H1 (cell line): Measurements from ENCODE around the gene ISOC2. TPM values are rescaled to one million over a fixed set of nuclear protein-coding genes. Genes with fewer than 3 reads are reported as not detected.

Experiments used
- CTCF ChIA-PET: fragments of 300-600 bp; sonication (Branson Sonifier 250); formaldehyde crosslinking; loops from one replicate; lab custom pipeline; 2021; ENCODE audit not compliant: partially characterized antibody; lab: Charles Lee
- POLR2A ChIA-PET: fragments of 300-600 bp; sonication (Branson Sonifier 250); formaldehyde crosslinking; loops from one replicate; lab custom pipeline; 2021; ENCODE audit warnings: inconsistent platforms; ENCODE audit not compliant: partially characterized antibody; lab: Charles Lee
- DNase-seq, 2 experiments: peaks; one replicate each; pipeline versions ENCODE4 v3.0.0 to v3.0.0-alpha.2; 2010 to 2022; ENCODE audit warnings: low spot score in 2 of 2, low read depth in 1 of 2, mixed read lengths in 1 of 2
- FAIRE-seq: peaks from 2 replicates; lab custom pipeline; 2011; peaks lifted over from hg19 to GRCh38; lab: Jason Lieb, UNC
- H2AFZ ChIP-seq: 2 replicates; pipeline ENCODE4 v1.8.1; 2012; ENCODE audit warnings: low read length, inconsistent platforms
- H2AK5ac ChIP-seq: 2 replicates; pipeline ENCODE4 v1.6.1; 2013; ENCODE audit warnings: low read depth, low read length
- H2BK120ac ChIP-seq: replicated peaks from 2 replicates; pipeline ENCODE3; 2013; ENCODE audit warnings: low read depth, low read length, inconsistent platforms
- H2BK12ac ChIP-seq: 2 replicates; pipeline ENCODE4 v1.6.1; 2013; ENCODE audit warnings: low read depth, low read length
- H2BK15ac ChIP-seq: 2 replicates; pipeline ENCODE4 v1.6.1; 2013; ENCODE audit warnings: low read length
- H2BK20ac ChIP-seq: 2 replicates; pipeline ENCODE4 v1.6.1; 2013; ENCODE audit warnings: low read length
- H2BK5ac ChIP-seq: 2 replicates; pipeline ENCODE4 v1.6.1; 2013; ENCODE audit warnings: low read depth, low read length
- H3K14ac ChIP-seq: 2 replicates; pipeline ENCODE4 v1.6.1; 2013; ENCODE audit warnings: inconsistent platforms; ENCODE audit not compliant: insufficient read length
- H3K18ac ChIP-seq: 2 replicates; pipeline ENCODE4 v1.6.1; 2013; ENCODE audit warnings: low read length; ENCODE audit errors: extremely low read depth
- H3K23ac ChIP-seq: 2 replicates; pipeline ENCODE4 v1.6.1; 2013; ENCODE audit warnings: inconsistent platforms; ENCODE audit not compliant: insufficient read length
- H3K23me2 ChIP-seq: 2 replicates; pipeline ENCODE4 v1.6.1; 2013; ENCODE audit warnings: low read depth, low read length
- H3K27ac ChIP-seq: 2 replicates; pipeline ENCODE4 v1.6.1; 2011; ENCODE audit warnings: low read depth, low read length, inconsistent platforms
- H3K27me3 ChIP-seq, 4 experiments: replicated peaks in 1 of 4; 1 replicate in 1 of 4; 2 replicates in 3 of 4; pipeline versions ENCODE4 v1.6.1 to v1.8.1; 2011 to 2013; ENCODE audit warnings: low read length in 3 of 4, mild to moderate bottlenecking in 3 of 4, inconsistent platforms in 2 of 4, mixed read lengths in 2 of 4, moderate library complexity in 1 of 4; ENCODE audit not compliant: control insufficient read depth in 3 of 4, insufficient read depth in 3 of 4; ENCODE audit errors: extremely low read depth in 1 of 4
- H3K36me3 ChIP-seq, 4 experiments: 2 replicates each; pipeline versions ENCODE4 v1.6.1 to v1.8.1; 2011 to 2013; ENCODE audit warnings: mild to moderate bottlenecking in 4 of 4, low read length in 3 of 4, moderate library complexity in 2 of 4, control low read depth in 1 of 4, inconsistent platforms in 1 of 4; ENCODE audit not compliant: insufficient read depth in 4 of 4, control insufficient read depth in 2 of 4
- H3K4ac ChIP-seq: replicated peaks from 2 replicates; pipeline ENCODE3; 2013; ENCODE audit warnings: low read length, low read depth, mixed read lengths, inconsistent platforms; ENCODE audit not compliant: insufficient read length
- H3K4me1 ChIP-seq, 4 experiments: replicated peaks in 1 of 4; 1 replicate in 1 of 4; 2 replicates in 3 of 4; pipeline versions ENCODE4 v1.6.1 to v1.8.1; 2011 to 2013; ENCODE audit warnings: low read length in 3 of 4, inconsistent platforms in 2 of 4, mixed read lengths in 1 of 4; ENCODE audit not compliant: insufficient read depth in 4 of 4, control insufficient read depth in 3 of 4
- H3K4me2 ChIP-seq, 2 experiments: 2 replicates each; pipeline versions ENCODE4 v1.6.1 to v1.8.1; 2011 to 2013; ENCODE audit warnings: low read depth in 2 of 2, low read length in 2 of 2, control low read depth in 1 of 2, inconsistent platforms in 1 of 2, mild to moderate bottlenecking in 1 of 2; ENCODE audit not compliant: insufficient read depth in 1 of 2
- H3K4me3 ChIP-seq, 4 experiments: fragments of 200-600, 300-600 bp in 1 of 4; sonication (generic), shearing (Covaris generic), sonication (Bioruptor Twin) in 1 of 4; 2 replicates each; pipeline versions ENCODE4 v1.5.1 to v1.8.1; 2011 to 2016; ENCODE audit warnings: low read length in 4 of 4, low read depth in 3 of 4, control low read depth in 2 of 4, inconsistent platforms in 2 of 4, mild to moderate bottlenecking in 2 of 4, mixed read lengths in 1 of 4, moderate library complexity in 1 of 4; ENCODE audit not compliant: insufficient read depth in 2 of 4; ENCODE audit errors: extremely low read depth in 1 of 4
- H3K56ac ChIP-seq: replicated peaks from 2 replicates; pipeline ENCODE3; 2013; ENCODE audit warnings: low read depth, mild to moderate bottlenecking, mixed read lengths, low read length, inconsistent platforms; ENCODE audit not compliant: insufficient read length
- H3K79me1 ChIP-seq: 2 replicates; pipeline ENCODE4 v1.6.1; 2013; ENCODE audit warnings: low read depth, low read length, control low read depth
- H3K79me2 ChIP-seq, 2 experiments: 2 replicates each; pipeline versions ENCODE4 v1.6.1 to v1.8.1; 2012 to 2013; ENCODE audit warnings: low read length in 2 of 2, mild to moderate bottlenecking in 2 of 2, inconsistent platforms in 1 of 2; ENCODE audit not compliant: insufficient read depth in 2 of 2, control insufficient read depth in 1 of 2
- H3K9ac ChIP-seq, 4 experiments: replicated peaks in 1 of 4; 1 replicate in 1 of 4; 2 replicates in 3 of 4; pipeline versions ENCODE4 v1.6.1 to v1.8.1; 2011 to 2013; ENCODE audit warnings: low read depth in 3 of 4, low read length in 3 of 4, control low read depth in 2 of 4, mild to moderate bottlenecking in 2 of 4, moderate library complexity in 2 of 4, inconsistent platforms in 1 of 4; ENCODE audit errors: extremely low read depth in 1 of 4
- H3K9me3 ChIP-seq, 2 experiments: 2 replicates each; pipeline versions ENCODE4 v1.6.1 to v1.8.1; 2012 to 2013; ENCODE audit warnings: mild to moderate bottlenecking in 2 of 2, moderate library complexity in 2 of 2, control low read depth in 1 of 2, inconsistent platforms in 1 of 2, low read depth in 1 of 2, low read length in 1 of 2, mixed read lengths in 1 of 2; ENCODE audit not compliant: insufficient read depth in 2 of 2
- H4K20me1 ChIP-seq, 2 experiments: replicated peaks in 1 of 2; 2 replicates each; pipeline versions ENCODE3 to v1.8.1; 2011 to 2013; ENCODE audit warnings: inconsistent platforms in 2 of 2, low read length in 2 of 2, mild to moderate bottlenecking in 1 of 2; ENCODE audit not compliant: insufficient read depth in 2 of 2, control insufficient read depth in 1 of 2
- H4K5ac ChIP-seq: 2 replicates; pipeline ENCODE4 v1.6.1; 2013; ENCODE audit warnings: low read length, low read depth, mixed read lengths, inconsistent platforms; ENCODE audit not compliant: insufficient read length
- H4K8ac ChIP-seq: 2 replicates; pipeline ENCODE4 v1.8.0; 2013; ENCODE audit warnings: mild to moderate bottlenecking, moderate library complexity, low read length, inconsistent platforms; ENCODE audit not compliant: insufficient read depth; ENCODE audit errors: extremely low read depth
- H4K91ac ChIP-seq: replicated peaks from 2 replicates; pipeline ENCODE3; 2013; ENCODE audit warnings: low read length, mixed read lengths, inconsistent platforms; ENCODE audit not compliant: insufficient read length
- BRCA1 ChIP-seq: IDR thresholded peaks from 2 replicates; pipeline ENCODE4 v1.6.1; 2012; ENCODE audit warnings: low read depth, low read length, improper control_type of control experiment
- SIX5 ChIP-seq: IDR thresholded peaks from 2 replicates; pipeline ENCODE4 v1.6.1; 2011; ENCODE audit warnings: mild to moderate bottlenecking, low read depth, low read length
- WGBS, 2 experiments: shearing (Covaris generic) in 1 of 2; methylation state at CpG; one replicate each; pipeline versions ENCODE4 v1.1.6 to v1.1.7; 2013 to 2015; ENCODE audit warnings: low lambda C conversion rate in 2 of 2, mixed read lengths in 2 of 2, inconsistent platforms in 1 of 2, low coverage in 1 of 2, missing lambda C conversion rate in 1 of 2; ENCODE audit not compliant: insufficient replicate concordance in 2 of 2, insufficient coverage in 1 of 2, insufficient read length in 1 of 2; ENCODE audit errors: extremely low coverage in 1 of 2, missing lambda C conversion rate in 1 of 2; 5-methylcytosine and 5-hydroxymethylcytosine counted together
- polyA plus RNA-seq, 7 experiments: library from polyadenylated mRNA; depleted of rRNA in 3 of 7; stranded (reverse) in 5 of 7; unstranded in 2 of 7; fragments of >200 nt in 5 of 7; fragments of 200-250 nt in 2 of 7; gene quantifications; 1 replicate in 5 of 7; 2 replicates in 1 of 7; 4 replicates in 1 of 7; pipeline versions ENCODE4 v1.2.1 to v1.2.3, GENCODE V29; 2011 to 2013; ENCODE audit warnings: missing spikeins in 2 of 7, mixed read lengths in 2 of 7
- total RNA-seq: library from RNA; stranded (reverse); fragmentation: NEBNext Ultra II Directional; extraction: Animal tissue kit (Norgen Biotek cat#: 25700); gene quantifications from 2 replicates; pipeline ENCODE4 v1.2.1, GENCODE V29; 2021

Gene ISOC2
- total and polyA plus RNA-seq, 2 of the 8 experiments (the other 6 are each of a cell fraction or from before 2014, with no cell fraction given), result 96.9 to 152 TPM

GRCh38 chr19:55459551-55459949, 1.9 kb downstream of the ISOC2 start:
- peaks cover 0 to 5% (median 0%) of the 10 kb centered on the region in 4 experiments; a peak in 2 of 8 replicates for H3K36me3 ChIP-seq
- peaks cover 0 to 20% (median 12%) of the 10 kb centered on the region in 4 experiments; a peak in 6 of 7 replicates for H3K4me1 ChIP-seq
- ChIA-PET POLR2A (interaction anchor here (0.7 to 1.6 kb wide), 6 partner anchors 12 to 72 kb away, joined by 3 to 4 read pairs (median 4); partner anchors contain the start of genes SSC5D and ZNF628), CTCF (interaction anchor here (1.1 to 1.7 kb wide), 3 partner anchors 8 to 371 kb away, joined by 4 to 7 read pairs (median 7); no protein-coding TSS in a partner anchor)
- no peak overlapping the region for H3K18ac ChIP-seq
- no peak overlapping the region for H3K56ac ChIP-seq
- H3K79me1 ChIP-seq, result peaks cover 13% of the 10 kb centered on the region
- H4K20me1 ChIP-seq, result peaks cover 2 to 6% of the 10 kb centered on the region in 2 experiments
- H3K27me3 ChIP-seq, result no peaks in the 10 kb centered on the region
- no peak overlapping the region for H2BK20ac ChIP-seq
- no peaks in the 10 kb centered on the region for H3K9me3 ChIP-seq
- H3K9ac ChIP-seq, result no peak overlapping the region
- peaks cover 0 to 13% of the 10 kb centered on the region in 2 experiments; a peak in 2 of 4 replicates for H3K79me2 ChIP-seq
- H3K23ac ChIP-seq, result no peak overlapping the region
- DNase-seq (no peak), FAIRE-seq (no peak)
- no peak overlapping the region for H2BK5ac ChIP-seq
- no peak overlapping the region for H2BK12ac ChIP-seq
- no peak overlapping the region for H3K27ac ChIP-seq
- H3K4ac ChIP-seq, result no peak overlapping the region
- WGBS, 2 experiments, result 78% methylated on average over 7 of the region's 8 CpGs; no CpG with 5 or more reads in 1 of the 2 experiments
- H2BK15ac ChIP-seq, result no peak overlapping the region
- no peak overlapping the region for H2AK5ac ChIP-seq
- H3K4me3 ChIP-seq, result no peak overlapping the region
- no peak overlapping the region; the same call in 1 of the 2 replicates for H4K8ac ChIP-seq
- H2BK120ac ChIP-seq, result no peak overlapping the region
- H2AFZ ChIP-seq, result no peak overlapping the region
- peaks cover 1% of the 10 kb centered on the region; the same call in 1 of the 2 replicates for H3K23me2 ChIP-seq
- peak overlapping the region in 1 of 2 experiments; percentile 64; a peak in 1 of 4 replicates for H3K4me2 ChIP-seq
- no peak overlapping the region for H4K91ac ChIP-seq
- H3K14ac ChIP-seq, result no peak overlapping the region
- no peak overlapping the region for H4K5ac ChIP-seq
- TF ChIP-seq BRCA1 (no peak), SIX5 (no peak)
